Skin of body (tissue), 2 donors: ENCODE results near the gene ATP8B3. TPM values are rescaled to one million over a fixed set of nuclear protein-coding genes. Genes with fewer than 3 reads are reported as not detected.

Experiments used
- DNase-seq: peaks from one replicate; lab custom pipeline; 2025; lab: John Stamatoyannopoulos, UW
- total RNA-seq: library from RNA; depleted of rRNA; stranded (reverse); fragments of >200 nt; gene quantifications from one replicate; pipeline ENCODE4 v1.2.3, GENCODE V29; 2014

ATP8B3 gene
- total RNA-seq, 1 donor from 2014 or later, result 0.99 TPM

- DNase-seq, result no peak
These were observed 39.0 kb upstream of the ATP8B3 start for GRCh38 chr19:1850809-1851653.

GRCh38 chr19:1849886-1850398, 37.9 kb upstream of the ATP8B3 start:
- no peak for DNase-seq

- DNase-seq, result no peak
These were observed 37.0 kb upstream of the ATP8B3 start for GRCh38 chr19:1849132-1849474.

DNA sequence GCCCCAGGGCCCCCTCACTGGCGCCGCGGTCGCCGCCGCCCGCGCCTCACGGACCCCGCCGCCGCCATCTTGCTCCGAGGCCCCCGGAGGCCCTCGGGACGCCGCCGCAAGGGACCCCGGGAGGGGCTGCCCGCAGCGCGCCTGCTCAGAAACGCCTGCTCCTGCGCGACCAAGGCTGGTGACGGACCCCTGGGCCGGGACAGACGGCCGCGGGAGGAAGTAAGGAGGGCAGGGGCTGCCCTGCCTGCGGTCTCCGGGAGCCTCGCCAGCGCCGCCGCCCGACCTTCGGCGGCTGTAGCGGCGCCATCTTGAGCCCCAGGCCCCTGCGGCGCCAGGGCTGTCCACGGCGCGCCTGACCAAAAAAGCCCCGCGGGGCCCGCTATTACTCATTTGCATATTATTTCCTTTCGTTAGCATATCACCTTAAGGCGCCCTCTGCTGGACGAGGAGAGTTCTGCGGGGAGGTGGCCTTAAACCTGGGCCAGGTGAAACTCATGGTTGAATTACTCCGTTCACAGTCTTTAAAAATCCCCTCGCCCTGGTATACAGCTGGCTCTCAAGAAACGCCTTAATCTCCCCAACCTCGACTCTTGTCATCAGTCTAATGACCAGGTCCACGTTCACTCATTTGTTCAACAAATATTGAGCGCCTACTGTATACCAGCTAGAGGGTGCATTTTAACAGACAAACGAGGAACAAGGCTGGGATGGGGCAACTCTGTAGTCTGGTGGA, 36.5 kb upstream of the ATP8B3 start, which contains the start of gene REXO1:
Gene REXO1 (minus strand): TSS at position 85 of the 733 bp plus-strand sequence. CDS start 125 bp downstream, outside the sequence.
- peak; percentile 95 for DNase-seq

DNA sequence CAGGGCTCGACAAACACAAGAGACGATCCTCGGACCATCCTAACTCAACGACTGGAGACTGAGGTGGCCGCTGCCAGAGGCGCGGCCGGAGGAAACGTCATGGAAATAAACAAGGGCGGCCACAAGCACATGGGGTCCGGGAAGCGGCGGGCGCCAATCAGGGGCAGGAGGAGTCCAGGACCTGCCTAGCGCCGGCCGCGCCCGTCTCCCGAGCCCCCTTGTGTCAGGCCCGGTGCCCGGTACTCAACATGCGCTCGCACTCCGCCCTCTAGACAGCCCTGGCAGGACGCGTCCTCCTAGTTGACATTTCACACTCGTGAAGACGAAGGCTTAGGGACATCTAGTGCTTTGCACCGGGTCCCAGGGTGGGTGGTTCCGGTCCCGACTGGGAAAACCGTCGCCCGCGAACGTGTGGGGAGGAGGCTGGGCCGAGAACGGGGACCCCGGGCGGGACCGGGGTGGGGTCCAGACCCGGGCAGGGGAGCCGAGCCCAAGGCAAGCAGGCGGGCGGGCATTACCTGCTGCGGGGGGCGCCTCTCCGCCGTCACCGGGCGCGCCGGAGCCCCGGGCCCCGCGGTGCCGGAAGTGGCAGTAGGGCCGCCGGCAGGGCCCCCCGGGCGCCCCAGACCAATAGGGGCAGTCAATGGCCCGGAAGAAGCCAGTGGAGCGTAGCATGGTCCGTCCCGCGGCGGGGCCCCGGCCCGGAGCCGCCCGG, 35.8 kb upstream of the ATP8B3 start:
- no peak for DNase-seq

GRCh38 chr19:1847348-1847683, 35.2 kb upstream of the ATP8B3 start:
- no peak for DNase-seq

DNA sequence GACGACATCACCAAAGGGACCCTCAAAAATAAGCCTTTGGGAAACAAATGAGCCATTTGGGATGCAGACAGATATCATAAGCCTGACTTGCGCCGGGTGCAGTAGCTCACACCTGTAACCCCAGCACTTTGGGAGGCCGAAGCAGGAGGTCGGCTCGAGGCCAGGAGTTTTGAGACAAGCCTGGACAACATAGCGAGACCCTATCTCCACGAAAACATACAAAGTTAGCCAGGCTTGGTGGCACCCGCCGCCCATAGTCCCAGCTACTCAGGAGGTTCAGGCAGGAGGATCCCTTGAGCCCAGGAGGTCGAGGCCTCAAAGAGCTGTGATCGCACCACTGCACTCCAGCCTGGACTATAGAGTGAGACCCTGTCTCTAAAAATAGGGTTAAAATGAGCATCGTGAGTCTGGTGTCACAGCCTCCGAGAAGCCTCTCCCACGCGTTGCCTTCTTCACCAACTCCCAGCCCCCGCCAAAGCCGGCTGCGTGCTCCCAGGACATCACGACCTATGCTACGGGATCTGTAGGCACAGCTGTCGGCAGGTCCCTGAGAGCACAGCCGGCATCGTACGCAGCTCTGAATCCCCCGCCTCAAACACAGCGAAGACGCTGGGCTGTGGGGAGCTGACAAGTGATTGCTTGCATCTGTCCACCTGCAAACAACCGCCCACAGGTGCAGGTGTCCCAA, 34.6 kb upstream of the ATP8B3 start:
- DNase-seq, result no peak

GRCh38 chr19:1845642-1846041, 33.6 kb upstream of the ATP8B3 start:
- DNase-seq, result no peak

- no peak for DNase-seq
These were observed 33.0 kb upstream of the ATP8B3 start for GRCh38 chr19:1845125-1845515.

GRCh38 chr19:1844513-1845124, 32.5 kb upstream of the ATP8B3 start:
- no peak for DNase-seq

- no peak for DNase-seq
These were observed 31.7 kb upstream of the ATP8B3 start for GRCh38 chr19:1843646-1844394.

DNA sequence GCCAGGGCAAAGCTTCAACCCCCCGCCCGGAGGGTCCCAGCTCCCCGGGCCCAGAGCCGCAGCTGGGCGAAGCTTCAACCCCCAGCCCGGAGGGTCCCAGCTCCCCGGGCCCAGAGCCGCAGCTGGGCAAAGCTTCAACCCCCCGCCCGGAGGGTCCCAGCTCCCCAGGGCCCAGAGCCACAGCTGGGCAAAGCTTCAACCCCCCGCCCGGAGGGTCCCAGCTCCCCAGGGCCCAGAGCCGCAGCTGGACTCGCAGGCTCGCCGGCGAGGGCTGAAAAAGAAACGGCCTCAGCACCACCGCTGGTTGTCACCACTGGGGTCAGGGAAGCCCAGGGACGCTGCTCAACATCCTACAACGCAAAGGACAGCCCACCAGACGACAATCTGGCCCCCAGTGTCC, 31.0 kb upstream of the ATP8B3 start:
- no peak for DNase-seq

- no peak for DNase-seq
These were observed 29.3 kb upstream of the ATP8B3 start for GRCh38 chr19:1841209-1841924.

GRCh38 chr19:1840541-1841115, 28.6 kb upstream of the ATP8B3 start:
- no peak for DNase-seq

GRCh38 chr19:1839658-1840540, 27.8 kb upstream of the ATP8B3 start:
- DNase-seq, result no peak

- DNase-seq, result no peak
These were observed 25.6 kb upstream of the ATP8B3 start for GRCh38 chr19:1837625-1838105.

DNA sequence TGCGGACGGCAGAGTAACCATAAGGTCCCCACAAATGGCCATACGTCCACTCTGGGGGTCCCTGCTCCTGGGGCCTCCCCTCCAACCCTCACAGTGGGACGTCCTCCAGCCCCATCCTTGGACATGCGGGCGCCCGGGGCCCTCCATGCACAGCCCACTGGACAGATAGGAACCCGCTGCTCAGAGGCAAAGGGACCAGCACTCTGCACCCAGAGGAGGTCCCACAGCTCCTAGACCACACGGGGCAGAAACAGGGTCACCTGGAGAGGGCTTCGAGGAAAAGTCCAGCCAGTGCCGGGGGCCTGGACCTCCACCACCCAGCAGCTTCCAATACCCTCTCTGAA, 25.1 kb upstream of the ATP8B3 start:
- no peak for DNase-seq
